AG04450 (cell line): Measurements from ENCODE around the gene MAJIN. TPM values are rescaled to one million over a fixed set of nuclear protein-coding genes. Genes with fewer than 3 reads are reported as not detected.

Experiments
- CTCF ChIA-PET: fragments of 300-600, 350-600 bp; formaldehyde crosslinking; extraction: SDS; loops from one replicate; lab custom pipeline; 2022; ENCODE audit warnings: antibody characterized with exemption, inconsistent platforms; lab: Charles Lee
- POLR2A ChIA-PET: fragments of 350-600 bp; formaldehyde crosslinking; extraction: SDS; loops from one replicate; lab custom pipeline; 2021; ENCODE audit warnings: antibody characterized with exemption, inconsistent platforms; lab: Yijun Ruan, JAX
- DNase-seq: peaks from one replicate; pipeline ENCODE4 v3.0.0-alpha.2; 2011; ENCODE audit warnings: low read depth, low spot score
- H3K27ac ChIP-seq: one replicate; pipeline ENCODE4 v1.5.1; 2012; ENCODE audit warnings: low read depth, low read length, control low read depth
- H3K27me3 ChIP-seq: one replicate; pipeline ENCODE4 v1.6.0; 2012; ENCODE audit warnings: low read length; ENCODE audit not compliant: control insufficient read depth, insufficient read depth
- H3K4me3 ChIP-seq: 2 replicates; pipeline ENCODE4 v1.5.1; 2011; ENCODE audit warnings: mild to moderate bottlenecking, low read depth, low read length, control low read depth
- H3K9me3 ChIP-seq: 2 replicates; pipeline ENCODE4 v1.5.1; 2012; ENCODE audit warnings: low read length; ENCODE audit not compliant: control insufficient read depth, insufficient read depth
- polyA plus RNA-seq: library from polyadenylated mRNA; depleted of rRNA; stranded (reverse); fragments of >200 nt; gene quantifications from 2 replicates; pipeline ENCODE4 v1.2.3, GENCODE V29; 2011
- TF ChIP-seq, protein P1 (sequence below): IDR thresholded peaks from 2 replicates; pipeline ENCODE4 v1.5.1; 2011; ENCODE audit warnings: low read depth, low read length, control low read depth, inconsistent platforms

Gene MAJIN
- polyA plus RNA-seq, 1 experiment: not detected

DNA sequence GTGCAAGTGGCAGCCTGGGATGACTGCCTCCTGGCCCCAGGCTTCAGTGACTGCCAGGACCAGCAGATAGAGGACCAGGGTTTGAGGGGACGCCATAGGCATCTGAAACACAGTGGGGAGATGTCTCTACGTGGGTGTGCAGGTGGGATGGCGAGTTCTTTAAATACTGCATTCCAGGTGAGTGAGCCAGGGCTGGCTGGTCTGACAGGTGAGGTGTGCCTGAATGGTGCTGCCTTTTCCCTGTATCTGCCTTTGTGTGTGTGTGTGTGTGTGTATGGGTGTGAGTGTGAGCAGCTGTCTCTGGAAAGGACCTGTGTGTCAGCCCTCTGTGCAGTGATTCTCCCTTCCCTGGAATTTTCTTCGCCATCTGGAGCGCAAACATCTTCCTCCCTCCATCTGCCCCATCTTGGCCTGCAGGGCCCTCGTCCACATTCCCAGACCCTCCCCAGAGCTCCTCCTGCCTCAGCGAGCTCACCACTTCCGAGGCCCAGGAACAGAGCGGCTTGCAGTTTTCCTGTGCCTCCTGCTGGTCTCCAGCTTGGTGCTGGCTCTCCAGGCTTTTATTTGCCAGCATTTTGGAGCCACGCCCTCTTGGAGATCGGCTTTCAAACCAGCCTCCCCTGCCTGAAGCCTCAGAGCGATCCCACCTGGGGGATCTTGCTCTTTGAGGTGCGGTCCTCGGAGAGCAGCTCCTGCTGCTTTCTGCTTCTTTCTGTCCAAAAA, 36.4 kb downstream of the MAJIN start, which contains the start of gene GPHA2:
TSS of gene GPHA2 (minus strand) at position 535 of the 723 bp plus-strand sequence. CDS start at position 102, 433 bp downstream.
- H3K4me3 ChIP-seq: no peak within 1 kb of the TSS
- ChIA-PET POLR2A (no interaction called here), CTCF (interaction anchor here (1.1 kb wide), 1 partner anchor 47 kb away, joined by 3 read pairs; no protein-coding TSS in a partner anchor)
- DNase-seq: no peak
- no peaks in the 10 kb centered on the region for H3K9me3 ChIP-seq
- H3K27me3 ChIP-seq: peaks cover 3% of the 10 kb centered on the region
- TF ChIP-seq, protein P1, sequence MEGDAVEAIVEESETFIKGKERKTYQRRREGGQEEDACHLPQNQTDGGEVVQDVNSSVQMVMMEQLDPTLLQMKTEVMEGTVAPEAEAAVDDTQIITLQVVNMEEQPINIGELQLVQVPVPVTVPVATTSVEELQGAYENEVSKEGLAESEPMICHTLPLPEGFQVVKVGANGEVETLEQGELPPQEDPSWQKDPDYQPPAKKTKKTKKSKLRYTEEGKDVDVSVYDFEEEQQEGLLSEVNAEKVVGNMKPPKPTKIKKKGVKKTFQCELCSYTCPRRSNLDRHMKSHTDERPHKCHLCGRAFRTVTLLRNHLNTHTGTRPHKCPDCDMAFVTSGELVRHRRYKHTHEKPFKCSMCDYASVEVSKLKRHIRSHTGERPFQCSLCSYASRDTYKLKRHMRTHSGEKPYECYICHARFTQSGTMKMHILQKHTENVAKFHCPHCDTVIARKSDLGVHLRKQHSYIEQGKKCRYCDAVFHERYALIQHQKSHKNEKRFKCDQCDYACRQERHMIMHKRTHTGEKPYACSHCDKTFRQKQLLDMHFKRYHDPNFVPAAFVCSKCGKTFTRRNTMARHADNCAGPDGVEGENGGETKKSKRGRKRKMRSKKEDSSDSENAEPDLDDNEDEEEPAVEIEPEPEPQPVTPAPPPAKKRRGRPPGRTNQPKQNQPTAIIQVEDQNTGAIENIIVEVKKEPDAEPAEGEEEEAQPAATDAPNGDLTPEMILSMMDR: peak; percentile 20; the same call in 1 of the 2 replicates
- peak within 1 kb of the TSS; percentile 21 for H3K27ac ChIP-seq

DNA sequence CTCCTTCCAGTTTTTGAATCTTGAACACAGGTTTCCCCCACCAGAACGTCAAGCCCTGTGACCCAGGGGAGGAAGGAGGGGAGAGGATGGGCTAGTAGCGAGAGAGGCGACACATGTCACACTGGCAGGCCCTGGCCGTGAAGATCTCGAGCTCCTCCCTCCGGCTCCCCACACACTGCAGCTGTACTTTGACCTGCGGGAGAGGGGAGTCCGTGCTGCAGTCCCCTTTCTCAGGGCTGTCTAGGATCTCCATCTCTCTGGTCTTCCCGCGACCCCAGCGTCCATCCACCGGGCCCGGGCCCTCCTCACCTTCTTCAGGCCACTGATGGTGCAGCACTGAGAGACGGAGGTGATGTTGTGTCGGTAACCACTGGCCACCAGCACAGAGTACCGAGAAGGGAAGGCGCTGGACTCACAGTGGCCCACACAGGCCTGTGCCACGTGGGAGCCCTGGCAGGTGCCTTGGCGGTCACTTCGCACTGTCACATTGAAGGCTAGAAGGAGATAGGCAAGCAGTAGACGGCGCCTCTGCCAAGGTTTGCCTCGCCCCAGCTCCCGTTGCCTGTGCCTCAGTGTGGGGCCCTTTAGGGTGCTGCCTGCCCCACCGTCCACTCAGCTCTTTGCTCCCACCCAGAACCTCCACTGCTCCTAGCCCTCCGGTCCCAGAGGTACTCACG, 37.1 kb downstream of the MAJIN start:
- H3K9me3 ChIP-seq: no peaks in the 10 kb centered on the region
- CTCF ChIA-PET: no interaction called here
- H3K27me3 ChIP-seq: peaks cover 3% of the 10 kb centered on the region
- no peak overlapping the region for H3K4me3 ChIP-seq
- DNase-seq: no peak
- POLR2A ChIA-PET: no interaction called here
- TF ChIP-seq, protein P1: no peak
- no peak overlapping the region for H3K27ac ChIP-seq

DNA sequence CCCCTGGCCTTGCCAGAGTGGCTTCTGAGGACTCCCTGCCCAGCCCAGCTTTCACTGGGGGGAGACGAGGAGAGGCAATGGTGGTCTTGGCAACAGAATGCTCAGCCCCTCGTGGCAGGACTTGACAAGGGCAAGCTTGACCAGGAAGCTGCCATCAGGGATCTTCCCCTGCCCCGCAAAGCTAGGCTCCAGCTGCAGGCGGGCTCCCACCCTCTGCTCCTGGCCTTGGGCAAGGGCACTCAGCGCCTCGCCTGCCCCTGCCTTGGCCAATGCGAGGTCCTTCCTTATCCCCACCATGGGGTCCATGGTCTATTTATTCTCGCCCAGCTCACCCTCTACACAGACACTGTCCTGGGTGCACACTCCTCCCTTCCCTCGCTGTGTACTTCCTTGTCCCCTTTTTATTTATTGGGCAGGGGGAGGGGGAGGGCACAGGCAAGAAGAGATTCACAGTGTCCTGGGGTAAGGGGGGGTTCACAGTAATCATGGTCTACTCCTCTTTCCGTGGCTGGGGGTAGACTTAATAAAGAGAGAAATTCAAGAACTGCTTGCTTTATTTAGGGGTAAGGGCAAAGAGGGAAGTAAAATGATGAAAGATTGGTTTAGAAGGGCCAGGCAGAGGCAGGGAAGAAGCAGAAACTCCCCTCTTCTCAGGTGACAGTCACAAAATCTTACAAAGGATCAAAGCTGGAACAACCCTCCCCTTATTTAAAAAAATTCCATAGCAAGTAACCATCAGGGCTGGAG, 37.8 kb downstream of the MAJIN start:
- Histone ChIP-seq H3K27me3 (peaks cover 3% of the 10 kb centered on the region), H3K4me3 (no peak overlapping the region), H3K9me3 (no peaks in the 10 kb centered on the region), H3K27ac (no peak overlapping the region)
- POLR2A ChIA-PET: no interaction called here
- CTCF ChIA-PET: interaction anchor here (1.0 kb wide), 1 partner anchor 14 kb away, joined by 3 read pairs; no protein-coding TSS in a partner anchor
- no peak for DNase-seq
- TF ChIP-seq, protein P1: no peak

DNA sequence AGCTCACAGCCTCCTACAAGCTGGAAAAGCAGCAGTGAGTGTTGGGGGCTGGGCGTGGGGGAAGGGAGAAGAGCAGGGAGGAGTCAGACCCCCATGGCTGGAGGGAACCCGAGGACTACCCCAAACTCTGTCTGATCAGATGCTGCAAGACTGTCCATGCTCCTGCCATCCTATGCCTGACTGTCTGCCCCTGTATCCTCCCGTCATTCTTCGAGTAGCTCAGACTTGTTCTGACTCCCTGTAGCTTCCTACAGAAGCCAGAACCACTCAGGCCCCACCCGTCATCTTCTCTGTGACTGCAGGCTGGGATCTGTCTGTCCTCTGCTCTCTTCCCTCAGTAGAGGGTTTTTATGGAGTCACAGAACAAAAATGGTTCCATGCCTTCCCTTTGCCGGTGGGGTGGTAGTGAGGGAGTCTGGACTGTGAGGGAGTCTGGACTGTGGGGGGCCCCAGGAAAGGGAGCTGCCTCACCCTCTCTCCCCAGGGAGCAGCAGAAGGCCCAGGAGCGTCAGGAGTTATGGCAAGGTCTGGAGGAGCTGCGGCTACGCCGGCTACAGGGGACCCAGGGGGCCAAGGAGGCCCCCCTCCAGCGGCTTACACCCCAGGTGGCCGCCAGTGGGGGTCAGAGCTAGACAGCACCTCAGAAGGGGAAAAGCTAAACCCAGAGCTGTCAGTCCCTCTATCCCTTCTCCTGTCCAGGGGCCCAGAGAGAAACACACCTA, 38.5 kb downstream of the MAJIN start:
- ChIA-PET POLR2A (no interaction called here), CTCF (interaction anchor here (1.0 kb wide), 1 partner anchor 14 kb away, joined by 3 read pairs; no protein-coding TSS in a partner anchor)
- H3K9me3 ChIP-seq: no peaks in the 10 kb centered on the region
- no peak overlapping the region for H3K27ac ChIP-seq
- no peak overlapping the region for H3K4me3 ChIP-seq
- H3K27me3 ChIP-seq: peaks cover 1% of the 10 kb centered on the region
- TF ChIP-seq, protein P1: no peak
- DNase-seq: no peak
